Kidney (tissue), 14 donors: ENCODE results near the gene KIFAP3. TPM values are rescaled to one million over a fixed set of nuclear protein-coding genes. Genes with fewer than 3 reads are reported as not detected.
A peak's percentile ranks its signal among the peaks of the same experiment; 100 is the strongest.

Experiments
- DNase-seq, 5 donors: peaks; one replicate each; pipeline ENCODE4 v3.0.0-alpha.2; 2013 to 2020
- FAIRE-seq: peaks from 2 replicates; lab custom pipeline; 2012; peaks lifted over from hg19 to GRCh38; lab: Jason Lieb, UNC
- H3K27ac ChIP-seq, 2 donors: one replicate each; pipeline ENCODE4 v1.7.0; 2013; ENCODE audit warnings: low read depth in 2 of 2, low read length in 2 of 2, inconsistent platforms in 1 of 2
- H3K27me3 ChIP-seq: one replicate; pipeline ENCODE4 v1.7.1; 2013; ENCODE audit warnings: low read length, inconsistent platforms; ENCODE audit not compliant: control insufficient read depth, insufficient read depth
- H3K36me3 ChIP-seq, 3 donors: one replicate each; pipeline versions ENCODE4 v1.7.0 to v1.7.1; 2013; ENCODE audit warnings: low read length in 3 of 3, control low read depth in 1 of 3, inconsistent platforms in 1 of 3; ENCODE audit not compliant: insufficient read depth in 3 of 3, control insufficient read depth in 2 of 3
- H3K4me1 ChIP-seq, 3 donors: one replicate each; pipeline versions ENCODE4 v1.7.0 to v1.7.1; 2013; ENCODE audit warnings: low read length in 3 of 3, inconsistent platforms in 1 of 3, low read depth in 1 of 3; ENCODE audit not compliant: control insufficient read depth in 2 of 3, insufficient read depth in 2 of 3
- H3K4me3 ChIP-seq, 3 donors: one replicate each; pipeline versions ENCODE4 v1.7.0 to v1.8.1; 2013; ENCODE audit warnings: low read length in 3 of 3, control low read depth in 1 of 3, inconsistent platforms in 1 of 3
- H3K9ac ChIP-seq, 3 donors: one replicate each; pipeline versions ENCODE4 v1.7.0 to v1.7.1; 2013; ENCODE audit warnings: low read length in 3 of 3, control low read depth in 1 of 3, inconsistent platforms in 1 of 3
- H3K9me3 ChIP-seq, 3 donors: one replicate each; pipeline versions ENCODE4 v1.7.0 to v1.7.1; 2013; ENCODE audit warnings: low read length in 3 of 3, control low read depth in 1 of 3, inconsistent platforms in 1 of 3; ENCODE audit not compliant: control insufficient read depth in 2 of 3, insufficient read depth in 1 of 3
- intact Hi-C: fragments of 100-400 bp; cut with DNase I; formaldehyde crosslinking; loops from one replicate; pipeline ENCODE4 v1.11.1; 2022
- polyA plus RNA-seq: library from polyadenylated mRNA; stranded (reverse); fragments of 350-450 nt; fragmentation: Illumina TruSeq; extraction: RNeasy Lipid Tissue Mini Kit (QIAGEN cat#74804); gene quantifications from one replicate; pipeline ENCODE4 v1.2.3, GENCODE V29; 2014; ENCODE audit warnings: low read depth, low replicate concordance; ENCODE audit not compliant: insufficient read depth
- total RNA-seq: library from RNA; stranded (reverse); fragmentation: NEBNext Ultra II Directional; extraction: Animal tissue kit (Norgen Biotek cat#: 25700); gene quantifications from one replicate; pipeline ENCODE4 v1.2.1, GENCODE V29; 2021
- TF ChIP-seq, protein P1 (sequence below): IDR thresholded peaks from 3 replicates; pipeline ENCODE4 v1.5.1; 2012; ENCODE audit warnings: mild to moderate bottlenecking, moderate library complexity, borderline replicate concordance; ENCODE audit not compliant: insufficient read depth; ENCODE audit errors: extremely low read depth
- donor health status: control.
- donor health status: control.
- donor health status: control.
- donor health status: control.
- donor health status: control.
- donor health status: DM: yes; HTN: yes; CAD: no.
- donor health status: Normal renal cell carcinoma (clear cell type).

Gene KIFAP3
- total and polyA plus RNA-seq, 2 donors from 2014 or later: 31.6 to 32.9 TPM

DNA sequence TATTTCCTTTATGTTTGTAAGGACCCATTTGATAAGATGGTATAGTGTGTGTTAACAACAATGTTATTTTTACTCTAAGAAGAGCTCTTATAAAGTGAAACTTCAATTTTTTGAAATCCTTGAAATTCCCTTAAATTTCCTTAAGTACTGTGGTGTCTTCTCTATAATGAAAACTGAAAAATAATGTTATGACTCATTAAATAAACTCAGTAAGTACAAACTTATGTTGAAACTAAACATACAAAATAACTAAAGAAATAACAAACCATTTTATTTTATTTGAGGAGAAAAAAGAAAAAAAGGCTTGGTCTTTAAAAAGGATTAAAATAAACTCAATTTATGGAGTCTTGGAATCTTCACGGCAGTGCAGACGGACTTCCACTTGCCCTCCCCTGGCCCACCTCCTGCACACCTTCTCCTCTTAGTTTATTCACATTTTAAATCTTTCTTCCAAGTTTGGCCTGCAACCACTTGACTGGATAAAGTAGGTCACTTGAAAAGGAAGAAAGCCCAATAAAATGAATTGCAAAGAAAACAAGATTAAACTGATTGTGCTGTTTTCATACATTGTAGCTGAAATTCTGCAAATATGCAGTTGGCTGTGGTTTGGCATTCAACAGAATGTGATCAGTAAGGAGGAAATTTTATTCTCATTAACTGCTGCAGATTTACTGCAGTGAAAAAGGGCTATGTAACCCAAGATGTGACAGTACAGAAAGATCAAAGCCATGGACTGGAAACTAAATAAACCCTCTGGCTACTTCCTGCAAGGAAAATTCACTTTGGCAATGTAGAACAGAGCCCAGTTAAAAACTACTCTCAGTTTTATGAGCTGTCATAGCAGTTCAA is 132.3 kb downstream of the KIFAP3 start:
- no peaks in the 10 kb centered on the region for H3K9me3 ChIP-seq
- intact Hi-C loops: no loop called here
- peak in 3 of 5 donors; percentile 18 to 90 (median 87) for DNase-seq
- TF ChIP-seq, protein P1, sequence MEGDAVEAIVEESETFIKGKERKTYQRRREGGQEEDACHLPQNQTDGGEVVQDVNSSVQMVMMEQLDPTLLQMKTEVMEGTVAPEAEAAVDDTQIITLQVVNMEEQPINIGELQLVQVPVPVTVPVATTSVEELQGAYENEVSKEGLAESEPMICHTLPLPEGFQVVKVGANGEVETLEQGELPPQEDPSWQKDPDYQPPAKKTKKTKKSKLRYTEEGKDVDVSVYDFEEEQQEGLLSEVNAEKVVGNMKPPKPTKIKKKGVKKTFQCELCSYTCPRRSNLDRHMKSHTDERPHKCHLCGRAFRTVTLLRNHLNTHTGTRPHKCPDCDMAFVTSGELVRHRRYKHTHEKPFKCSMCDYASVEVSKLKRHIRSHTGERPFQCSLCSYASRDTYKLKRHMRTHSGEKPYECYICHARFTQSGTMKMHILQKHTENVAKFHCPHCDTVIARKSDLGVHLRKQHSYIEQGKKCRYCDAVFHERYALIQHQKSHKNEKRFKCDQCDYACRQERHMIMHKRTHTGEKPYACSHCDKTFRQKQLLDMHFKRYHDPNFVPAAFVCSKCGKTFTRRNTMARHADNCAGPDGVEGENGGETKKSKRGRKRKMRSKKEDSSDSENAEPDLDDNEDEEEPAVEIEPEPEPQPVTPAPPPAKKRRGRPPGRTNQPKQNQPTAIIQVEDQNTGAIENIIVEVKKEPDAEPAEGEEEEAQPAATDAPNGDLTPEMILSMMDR: no peak
- no peaks in the 10 kb centered on the region for H3K36me3 ChIP-seq
- H3K4me1 ChIP-seq: no peaks in the 10 kb centered on the region
- no peak overlapping the region for H3K27ac ChIP-seq
- H3K27me3 ChIP-seq: no peaks in the 10 kb centered on the region
- peak; percentile 75 for FAIRE-seq
- no peak overlapping the region for H3K4me3 ChIP-seq
- no peak overlapping the region for H3K9ac ChIP-seq

DNA sequence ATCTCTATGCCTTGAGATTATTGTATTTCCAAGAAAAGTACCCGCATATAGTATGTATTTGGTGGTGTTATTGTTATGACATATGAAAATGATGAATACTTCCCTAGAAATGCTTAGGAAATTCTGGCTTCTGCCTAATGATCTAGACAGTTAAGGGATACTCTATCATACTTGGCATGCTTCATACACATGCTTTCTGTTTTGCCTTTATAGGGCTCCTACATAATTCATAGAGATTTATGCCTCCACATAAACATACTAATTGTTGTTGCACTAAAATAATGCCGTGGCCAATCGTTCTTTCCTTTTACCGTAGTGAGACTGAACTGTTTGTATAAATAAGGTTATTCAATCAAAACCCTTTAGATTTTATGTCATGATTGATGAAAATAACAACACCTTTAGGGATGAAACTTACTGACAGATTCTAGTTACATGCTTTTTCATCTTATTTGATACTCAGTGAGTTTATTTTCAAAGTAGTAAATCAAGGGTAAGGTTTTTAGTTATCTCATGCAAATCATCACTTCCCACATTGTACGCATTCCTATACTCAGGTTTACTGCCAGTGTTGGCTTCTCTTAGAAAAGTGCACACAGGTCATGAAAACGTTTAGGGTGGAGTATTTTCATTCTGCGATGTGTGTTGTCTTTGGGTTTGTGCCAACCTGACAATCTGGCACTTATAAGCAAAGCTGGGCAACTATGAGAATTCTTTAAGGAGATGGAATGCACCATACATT is 140.3 kb downstream of the KIFAP3 start:
- DNase-seq (peak in 2 of 5 donors; percentile 59 to 68), FAIRE-seq (no peak)
- Histone ChIP-seq H3K9ac (no peak overlapping the region), H3K4me3 (no peak overlapping the region), H3K36me3 (no peaks in the 10 kb centered on the region), H3K4me1 (no peaks in the 10 kb centered on the region), H3K27me3 (no peaks in the 10 kb centered on the region), H3K9me3 (no peaks in the 10 kb centered on the region), H3K27ac (no peak overlapping the region)
- TF ChIP-seq, protein P1: no peak
- intact Hi-C loops: no loop called here

DNA sequence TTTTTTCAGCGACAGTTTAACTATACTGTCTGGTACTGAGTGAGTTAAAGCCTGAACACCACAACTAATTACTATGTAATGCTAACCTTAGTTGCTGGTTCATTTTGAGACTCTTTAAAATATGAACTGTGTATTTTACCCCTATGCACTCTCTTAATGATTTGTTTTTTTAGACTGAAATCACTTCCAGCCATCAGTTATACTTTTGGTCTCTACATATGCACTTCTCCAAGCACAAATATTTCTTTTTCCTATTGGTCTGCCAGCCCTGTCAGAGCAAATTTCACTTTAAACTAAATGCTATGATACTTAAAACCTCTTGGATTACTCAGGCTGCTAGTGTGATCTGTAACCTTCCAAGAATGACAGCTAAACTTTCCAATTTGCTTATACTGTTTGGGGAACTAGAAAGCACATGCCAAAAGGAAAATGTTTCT is 142.7 kb downstream of the KIFAP3 start:
- Histone ChIP-seq H3K27me3 (no peaks in the 10 kb centered on the region), H3K9ac (no peak overlapping the region), H3K9me3 (no peaks in the 10 kb centered on the region), H3K4me3 (no peak overlapping the region), H3K27ac (no peak overlapping the region), H3K36me3 (no peaks in the 10 kb centered on the region), H3K4me1 (no peaks in the 10 kb centered on the region)
- FAIRE-seq: no peak
- TF ChIP-seq, protein P1: no peak
- peak in 2 of 5 donors; percentile 11 for DNase-seq
- intact Hi-C loops: no loop called here
